Measurements from ENCODE around the gene HERC2. TPM values are rescaled to one million over a fixed set of nuclear protein-coding genes. Genes with fewer than 3 reads are reported as not detected.

The HERC2 gene
- total RNA-seq, 1 donor from 2014 or later: 54.5 TPM

GRCh38 chr15:28096670-28097431, 225.1 kb downstream of the HERC2 start:
- peak; percentile 62 for DNase-seq

GRCh38 chr15:28096411-28096669, 225.6 kb downstream of the HERC2 start:
- DNase-seq: no peak

GRCh38 chr15:28094732-28095521, 227.1 kb downstream of the HERC2 start:
- DNase-seq: peak; percentile 63

DNA sequence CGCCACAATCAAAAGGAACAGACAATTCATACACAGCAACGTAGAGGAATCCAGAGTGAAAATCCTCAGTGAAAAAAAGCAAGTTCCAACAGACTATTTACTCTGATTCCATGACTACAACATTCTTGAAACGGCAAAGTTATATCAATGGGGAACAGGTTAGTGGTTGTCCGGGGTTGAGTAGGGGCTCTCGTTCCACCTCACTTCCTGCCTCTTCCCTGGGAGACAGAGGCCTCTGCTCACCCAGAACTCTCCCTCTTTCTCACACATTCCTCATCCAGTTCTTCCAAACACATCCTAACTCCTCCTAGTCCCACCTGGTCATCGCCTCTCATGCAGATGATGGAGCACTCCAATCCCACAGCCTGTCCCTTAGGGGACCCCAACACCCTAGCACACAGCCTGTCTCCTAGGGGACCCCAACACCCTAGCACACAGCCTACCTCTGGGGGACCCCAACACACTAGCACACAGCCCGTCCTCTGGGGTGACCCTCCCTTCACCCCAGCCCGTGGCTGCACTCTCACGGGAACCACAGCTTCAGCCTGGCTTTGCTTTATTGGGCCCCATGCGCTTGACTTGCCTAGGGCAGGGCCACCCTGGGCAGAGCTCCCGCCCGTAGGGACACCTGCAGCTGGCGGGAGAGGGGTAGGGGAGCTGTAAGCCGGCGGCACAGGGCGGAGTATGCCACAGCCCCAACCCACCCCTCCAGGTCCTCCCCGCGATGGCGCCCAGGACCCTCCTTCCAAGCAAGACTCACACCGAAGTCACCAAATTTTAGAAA, 228.0 kb downstream of the HERC2 start:
- DNase-seq: peak; percentile 43

DNA sequence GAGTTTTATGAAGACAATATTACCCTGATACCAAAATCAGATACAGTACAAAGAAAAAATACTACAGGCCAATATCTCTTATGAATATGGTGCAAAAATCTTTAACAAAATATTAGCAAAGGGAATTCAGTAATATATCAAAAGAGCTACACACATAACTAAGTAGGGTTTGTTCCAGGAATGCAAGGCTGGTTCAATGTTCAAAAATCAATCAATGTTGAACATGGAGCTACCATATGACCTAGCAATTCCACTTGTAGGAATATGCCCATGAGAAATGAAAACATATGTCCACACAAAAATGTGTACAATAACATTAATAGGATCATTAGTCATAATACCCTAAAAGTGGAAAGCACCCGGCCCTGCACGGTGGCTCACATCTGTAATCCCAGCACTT, 230.7 kb downstream of the HERC2 start:
- no peak for DNase-seq

GRCh38 chr15:28086175-28086703, 235.7 kb downstream of the HERC2 start:
- DNase-seq: peak; percentile 67

GRCh38 chr15:28085489-28086174, 236.3 kb downstream of the HERC2 start:
- DNase-seq: no peak

DNA sequence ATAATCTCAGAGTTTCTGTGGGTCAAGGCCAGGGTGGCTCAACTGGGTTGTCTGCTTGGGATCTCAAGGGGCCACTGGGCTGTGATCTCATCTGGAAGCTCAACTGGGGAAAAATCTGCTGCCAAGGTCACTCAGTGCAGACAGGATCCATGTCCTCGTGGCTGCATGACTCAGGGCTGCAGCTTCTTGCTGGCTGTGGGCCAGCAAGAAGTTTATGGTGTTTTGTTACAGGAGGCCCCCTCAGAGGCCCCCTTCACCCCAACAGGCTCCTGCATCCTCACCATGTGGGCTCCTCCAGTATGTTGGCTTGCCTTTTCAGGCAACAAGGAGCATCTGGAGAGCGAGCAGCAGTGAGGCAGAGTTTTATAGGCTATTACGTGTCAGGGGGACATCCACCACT, 237.4 kb downstream of the HERC2 start:
- peak; percentile 43 for DNase-seq

DNA sequence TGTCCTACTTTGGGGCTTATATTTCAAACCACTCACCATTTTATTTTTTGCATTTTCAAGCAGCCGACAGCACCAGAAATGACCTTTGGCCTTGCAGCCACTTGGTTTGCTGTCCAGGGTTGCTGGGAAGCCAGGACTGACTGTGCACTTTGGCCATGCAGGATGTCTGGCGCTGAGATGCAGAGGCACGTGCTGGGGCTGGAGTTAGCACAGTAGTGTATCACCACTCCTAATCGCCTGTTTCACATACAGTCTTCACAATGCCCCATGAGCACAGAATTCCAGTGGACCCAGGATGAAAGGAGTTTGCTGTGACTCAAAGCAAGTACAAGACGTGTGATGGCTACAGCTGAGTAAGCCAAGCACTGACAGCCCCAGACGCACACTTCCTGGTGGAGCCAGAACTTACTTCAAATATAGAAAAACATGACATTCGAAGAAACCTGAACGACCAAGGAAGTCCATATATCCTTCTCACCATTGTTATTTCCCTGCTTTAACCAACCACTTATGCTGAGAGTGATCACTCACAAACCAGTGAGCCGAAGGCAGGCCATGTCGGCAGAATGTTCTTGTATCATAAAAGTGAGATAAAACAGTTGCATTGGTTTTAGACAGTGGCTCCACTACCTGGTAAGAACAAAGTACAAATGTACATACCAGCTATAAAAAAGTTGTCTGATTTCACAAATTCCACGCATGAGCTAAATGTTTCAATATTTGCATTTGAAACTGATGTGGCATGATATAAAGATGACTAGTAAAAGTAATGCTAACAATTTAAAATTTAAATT, 238.9 kb downstream of the HERC2 start:
- DNase-seq: no peak

DNA sequence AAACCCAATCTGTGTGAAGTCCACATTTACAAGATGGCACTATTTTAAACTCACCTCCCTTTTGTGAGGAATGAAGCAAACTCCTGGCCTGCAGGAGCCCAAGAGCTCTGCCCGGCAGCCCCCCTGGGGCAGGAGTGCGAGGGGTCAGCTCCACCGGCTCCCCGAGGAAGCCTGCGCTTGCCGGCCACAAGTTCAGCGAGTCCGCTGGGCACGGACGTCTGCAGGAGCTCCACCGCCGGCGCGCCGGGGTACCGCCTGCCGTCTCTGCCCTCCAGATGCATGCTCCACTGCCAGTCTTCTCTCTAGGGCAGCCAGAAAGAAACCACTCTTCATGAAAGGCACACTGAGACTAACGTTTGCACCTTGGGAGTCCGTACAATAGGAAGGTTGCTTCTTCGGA, 240.4 kb downstream of the HERC2 start:
- no peak for DNase-seq

DNA sequence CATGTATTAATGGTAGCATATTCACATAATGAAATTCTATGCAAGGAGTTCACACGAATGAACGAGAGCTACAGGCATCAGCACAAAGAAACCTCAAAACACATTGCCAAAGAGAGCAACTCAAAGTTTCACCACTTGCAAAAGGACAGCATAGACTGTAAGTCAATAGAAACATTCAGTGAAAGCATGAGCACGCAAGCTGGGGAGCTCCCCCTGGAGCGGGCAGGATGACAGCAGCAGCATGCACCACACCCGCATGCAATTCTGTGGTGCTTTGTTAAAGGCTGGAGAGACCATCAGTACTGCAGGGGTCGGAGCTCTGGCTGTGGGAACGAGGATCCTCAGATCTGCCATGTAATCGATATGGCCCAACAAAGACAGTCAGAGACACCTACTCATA, 241.6 kb downstream of the HERC2 start:
- DNase-seq: peak; percentile 47

DNA sequence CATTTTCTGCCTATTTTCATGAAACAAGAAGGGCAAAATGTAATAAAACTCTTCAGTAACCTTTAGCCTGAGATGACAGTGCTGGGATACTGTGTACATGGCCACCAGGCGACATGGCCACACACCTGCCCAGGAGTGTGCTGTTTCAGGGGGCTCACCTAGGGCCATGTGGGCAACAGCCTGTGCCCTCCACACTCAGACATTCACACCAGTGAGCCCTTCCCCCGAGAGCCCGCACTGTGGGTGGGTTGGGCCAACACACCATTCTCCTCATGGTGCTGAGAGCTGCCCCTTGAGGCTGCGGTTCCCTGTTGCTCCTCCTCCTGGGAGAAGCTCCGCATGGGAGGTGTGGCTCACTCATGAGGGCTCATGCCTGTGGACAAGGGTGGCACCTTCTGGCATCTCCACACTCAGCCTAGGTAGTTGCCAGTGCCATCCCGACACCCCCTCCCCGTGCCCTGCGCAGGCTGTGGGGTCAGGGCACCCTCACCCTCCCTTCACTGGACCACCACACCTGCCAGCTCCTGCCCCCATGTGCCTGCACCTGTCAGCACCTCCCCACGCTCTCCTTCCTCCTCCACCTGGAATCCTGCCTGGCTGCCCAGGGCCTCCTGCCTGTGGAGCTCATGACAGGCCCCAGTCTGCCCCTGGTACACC, 242.5 kb downstream of the HERC2 start:
- no peak for DNase-seq

- DNase-seq: no peak
Observed at GRCh38 chr15:28078191-28078719, 243.7 kb downstream of the HERC2 start.

- peak; percentile 26 for DNase-seq
Observed at GRCh38 chr15:28075573-28075972, 246.4 kb downstream of the HERC2 start.

DNA sequence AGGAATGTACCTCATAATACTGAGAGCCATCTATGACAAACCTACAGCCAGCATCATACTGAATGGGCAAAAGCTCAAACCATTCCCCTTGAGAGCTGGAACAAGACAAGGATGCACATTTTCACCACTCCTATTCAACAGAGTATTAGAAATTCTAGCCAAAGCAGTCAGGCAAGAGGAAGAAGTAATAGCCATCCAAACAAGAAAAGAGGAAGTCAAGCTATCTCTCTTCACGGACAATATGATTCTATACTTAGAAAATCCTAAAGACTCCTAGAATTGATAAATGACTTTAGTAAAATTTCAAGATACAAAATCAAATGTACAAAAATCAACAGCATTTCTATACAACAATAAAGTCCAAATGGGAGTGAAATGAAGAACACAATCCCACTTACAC, 253.0 kb downstream of the HERC2 start:
- no peak for DNase-seq

DNA sequence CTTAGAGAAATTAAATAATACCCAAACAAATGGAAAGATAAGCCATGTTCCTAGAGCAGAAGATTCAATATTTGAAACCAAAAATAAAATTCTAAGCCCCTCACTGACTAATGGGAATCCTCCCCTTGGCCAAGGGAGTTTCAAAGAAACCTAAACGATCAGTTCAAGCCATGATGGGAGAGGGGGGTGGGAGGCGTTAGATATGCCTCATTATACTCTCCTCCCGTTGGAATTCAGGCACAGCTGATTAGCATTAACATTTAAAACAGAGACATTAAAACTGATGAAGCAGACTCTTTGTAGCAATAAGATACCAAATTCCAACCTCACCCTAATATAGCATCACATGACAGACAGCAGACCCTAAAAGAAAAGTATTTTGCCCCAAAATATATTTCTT, 255.7 kb downstream of the HERC2 start:
- no peak for DNase-seq
